GM21528 (cell line): ENCODE results near the gene FOSL2.

Experiments used
- ATAC-seq: cut with Tn5 transposase; IDR thresholded peaks from one replicate; pipeline ENCODE4 v1.9.1; 2021; ENCODE audit warnings: mild to moderate bottlenecking, moderate library complexity; ENCODE audit not compliant: unreplicated experiment, low FRiP score

The FOSL2 gene

DNA sequence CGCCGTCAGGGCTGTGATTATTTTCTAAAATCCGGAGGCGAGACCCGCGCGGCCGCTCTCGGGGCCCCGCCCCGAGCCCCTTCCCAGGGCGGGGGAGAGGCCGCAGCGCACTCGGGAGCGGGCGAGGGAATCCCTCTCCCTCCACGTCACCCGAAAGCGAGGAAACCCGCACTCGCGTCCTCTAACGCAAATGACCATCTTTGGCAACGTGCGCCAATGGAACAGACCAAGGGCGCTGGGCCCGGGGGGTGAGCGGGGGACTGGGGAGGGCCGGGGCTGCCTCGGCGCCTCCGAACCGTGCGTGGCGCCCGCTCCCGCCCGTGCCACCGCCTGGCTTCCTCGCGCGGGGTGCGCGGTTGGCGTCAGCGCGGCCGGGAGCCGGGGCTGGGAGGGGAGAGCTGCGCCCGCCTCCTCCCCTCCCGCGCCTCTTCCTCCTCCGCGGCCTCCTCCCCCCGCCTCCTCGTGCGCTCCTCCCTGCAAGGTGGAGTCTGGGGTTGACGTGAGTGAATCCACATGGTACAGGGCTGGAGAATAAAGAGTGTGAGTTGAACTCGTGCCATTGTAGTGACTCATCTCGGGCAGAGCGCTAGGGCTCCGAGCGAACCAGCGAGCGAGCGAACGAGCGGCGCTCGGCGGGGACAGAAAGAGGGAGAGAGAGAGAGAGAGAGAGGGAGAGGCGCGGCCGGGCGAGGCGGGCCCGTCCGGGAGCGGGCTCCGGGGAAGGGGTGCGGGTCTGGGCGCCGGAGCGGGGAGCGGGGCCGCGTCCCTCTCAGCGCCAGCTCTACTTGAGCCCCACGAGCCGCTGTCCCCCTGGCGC is at the start of gene FOSL2:
FOSL2 (plus strand) TSS at position 562 of the 817 bp plus-strand sequence. CDS start 863 bp downstream, outside the sequence.
- ATAC-seq = peak; percentile 69

DNA sequence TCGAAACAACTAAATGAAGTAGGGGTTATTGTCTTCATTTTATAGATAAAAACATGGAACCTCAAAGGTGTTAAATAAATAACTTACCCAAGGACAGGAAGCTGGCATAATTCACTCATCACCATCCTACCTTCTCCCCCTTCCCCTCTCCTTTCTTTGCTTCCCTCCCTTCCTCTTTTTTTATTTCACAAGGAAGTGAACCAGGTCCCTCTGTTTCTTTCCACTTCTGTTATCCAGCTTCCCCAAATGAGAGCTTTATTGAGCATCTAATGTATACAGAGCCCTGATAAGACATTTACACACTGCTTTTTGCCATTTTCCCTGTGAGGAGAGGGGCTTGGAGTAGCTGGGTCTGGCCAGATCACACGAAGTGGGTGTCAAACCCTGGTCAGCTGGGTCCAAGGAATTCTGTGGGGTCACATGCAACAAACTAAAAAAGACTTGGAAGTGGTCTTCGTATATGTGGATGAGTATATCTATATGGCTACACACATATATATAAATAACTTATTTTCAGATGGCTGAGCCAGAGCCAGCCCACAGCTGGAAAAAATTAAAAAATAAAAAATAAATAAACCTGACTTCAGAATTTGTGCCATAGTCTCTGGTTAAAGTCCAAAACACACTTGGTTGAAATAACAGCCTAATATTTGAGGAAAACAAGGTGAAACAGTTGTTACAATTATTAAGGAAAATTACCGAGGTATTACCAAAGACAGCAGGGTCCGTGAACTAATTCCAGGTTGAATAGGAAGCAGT is 49.3 kb upstream of the FOSL2 start:
- no peak for ATAC-seq

DNA sequence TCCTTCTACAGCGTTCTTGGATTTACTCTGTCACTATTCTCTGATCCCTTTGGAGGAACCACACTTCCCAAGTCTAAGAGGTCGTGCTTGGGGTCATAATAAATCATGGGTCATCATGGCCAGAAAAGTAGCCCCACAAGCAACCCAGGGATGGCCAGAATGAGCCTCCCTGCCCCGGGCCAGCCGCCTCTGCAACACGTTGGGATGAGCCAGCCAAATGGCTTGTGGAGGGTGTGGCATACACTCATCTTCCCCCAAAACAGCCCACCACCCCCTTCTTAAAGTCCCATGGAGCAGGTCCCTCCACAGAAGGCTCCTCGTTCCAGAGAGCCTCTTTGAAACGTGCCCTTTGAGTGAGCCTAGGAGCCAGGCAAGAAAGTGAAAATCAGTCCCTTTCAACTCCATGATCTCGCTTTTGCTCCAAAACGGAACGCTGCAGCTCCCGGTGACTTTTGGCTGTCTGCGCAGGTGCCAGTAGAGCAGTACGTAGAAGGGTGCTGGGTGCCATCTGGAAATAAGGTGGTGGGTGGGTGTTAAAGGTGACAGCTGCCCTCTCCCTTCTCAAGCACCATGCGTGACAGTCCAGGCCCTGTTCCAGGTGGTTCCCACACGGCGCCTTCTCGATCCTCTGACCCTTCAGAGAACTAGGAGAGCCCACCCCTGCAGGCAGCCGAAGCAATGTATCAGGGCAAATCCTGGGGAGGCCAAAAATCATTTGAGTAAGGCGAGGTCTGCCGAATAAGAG is 48.5 kb upstream of the FOSL2 start:
- no peak for ATAC-seq

- no peak for ATAC-seq
These were observed 47.8 kb upstream of the FOSL2 start for GRCh38 chr2:28344756-28345373.

GRCh38 chr2:28345619-28346018 is 47.0 kb upstream of the FOSL2 start:
- ATAC-seq = no peak

GRCh38 chr2:28346587-28346986 is 46.1 kb upstream of the FOSL2 start:
- ATAC-seq = no peak

GRCh38 chr2:28347193-28347592 is 45.5 kb upstream of the FOSL2 start:
- ATAC-seq = no peak

GRCh38 chr2:28347596-28347995 is 45.1 kb upstream of the FOSL2 start:
- ATAC-seq = no peak

DNA sequence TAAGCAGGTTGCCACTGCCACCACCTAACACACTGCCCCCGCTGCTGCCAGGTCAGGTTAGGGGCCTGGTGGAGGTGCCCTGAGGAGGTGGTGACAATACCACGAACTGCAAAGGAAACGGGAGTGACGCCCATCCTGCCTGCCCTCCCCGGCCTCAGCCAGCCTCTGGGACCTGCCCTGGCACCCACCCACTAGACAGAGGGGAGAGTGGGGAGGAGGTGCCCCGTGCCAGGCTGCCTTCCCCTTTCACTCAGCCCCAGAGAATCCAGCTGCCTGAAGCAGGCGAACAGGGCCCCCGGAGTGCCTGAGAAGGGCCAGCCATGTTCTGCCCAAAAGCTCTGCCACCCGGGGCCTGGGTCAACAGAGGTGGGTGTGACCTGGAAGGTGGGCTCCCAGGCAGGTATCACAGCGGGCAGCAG is 44.5 kb upstream of the FOSL2 start:
- ATAC-seq = no peak

GRCh38 chr2:28348921-28349320 is 43.7 kb upstream of the FOSL2 start:
- no peak for ATAC-seq

DNA sequence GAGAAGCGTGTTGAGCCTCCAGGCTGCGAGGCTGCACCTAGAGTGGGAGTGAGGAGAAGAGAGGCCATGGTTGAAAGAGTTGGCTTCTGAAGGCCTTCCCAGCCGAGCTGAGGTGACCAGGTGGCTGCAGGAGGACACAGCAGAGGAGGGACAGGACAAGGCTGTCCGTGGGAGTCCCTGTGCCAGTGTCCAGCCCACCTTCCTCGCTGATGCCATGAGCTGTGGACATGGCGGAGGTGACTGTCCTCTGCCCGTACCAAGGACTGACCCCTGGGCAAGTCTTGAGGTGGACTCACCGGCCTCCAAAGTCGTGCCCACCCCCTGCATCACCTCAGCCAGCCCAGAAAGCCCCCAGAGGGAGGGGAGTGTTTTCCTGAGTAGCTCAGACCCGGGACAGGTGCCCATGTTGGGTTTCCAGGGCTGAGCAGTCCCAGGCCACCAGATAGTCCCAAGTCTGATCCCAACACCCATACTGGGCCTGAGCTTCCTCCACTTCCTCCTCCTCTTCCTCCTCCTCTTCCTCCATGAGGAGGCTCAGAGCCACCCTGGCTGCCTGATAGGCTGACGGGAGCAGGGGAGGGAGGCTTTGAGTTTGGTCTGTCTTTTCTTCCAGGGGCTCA is 43.0 kb upstream of the FOSL2 start:
- ATAC-seq = no peak

- no peak for ATAC-seq
These were observed 42.5 kb upstream of the FOSL2 start for GRCh38 chr2:28350196-28350595.

GRCh38 chr2:28350791-28351285 is 41.8 kb upstream of the FOSL2 start:
- no peak for ATAC-seq

DNA sequence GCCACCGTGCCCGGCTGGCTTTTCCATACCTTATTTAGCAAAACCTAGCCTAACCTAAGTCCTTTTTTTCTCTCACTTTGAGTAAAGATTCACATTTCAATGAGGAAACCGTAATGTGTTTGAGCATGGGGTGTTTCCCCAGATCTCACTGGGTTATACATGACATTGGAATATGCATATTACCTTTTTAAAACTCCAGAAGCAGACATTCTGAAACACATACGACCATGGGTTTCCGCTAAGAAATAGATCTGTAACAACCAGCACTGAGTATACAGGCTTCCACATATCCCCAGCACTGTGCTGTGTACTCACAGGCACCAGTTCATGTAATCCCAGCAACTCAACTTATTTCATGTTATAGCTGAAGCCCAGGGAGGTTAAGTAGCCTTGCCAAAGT is 41.0 kb upstream of the FOSL2 start:
- no peak for ATAC-seq

- ATAC-seq = no peak
These were observed 40.6 kb upstream of the FOSL2 start for GRCh38 chr2:28352104-28352503.

DNA sequence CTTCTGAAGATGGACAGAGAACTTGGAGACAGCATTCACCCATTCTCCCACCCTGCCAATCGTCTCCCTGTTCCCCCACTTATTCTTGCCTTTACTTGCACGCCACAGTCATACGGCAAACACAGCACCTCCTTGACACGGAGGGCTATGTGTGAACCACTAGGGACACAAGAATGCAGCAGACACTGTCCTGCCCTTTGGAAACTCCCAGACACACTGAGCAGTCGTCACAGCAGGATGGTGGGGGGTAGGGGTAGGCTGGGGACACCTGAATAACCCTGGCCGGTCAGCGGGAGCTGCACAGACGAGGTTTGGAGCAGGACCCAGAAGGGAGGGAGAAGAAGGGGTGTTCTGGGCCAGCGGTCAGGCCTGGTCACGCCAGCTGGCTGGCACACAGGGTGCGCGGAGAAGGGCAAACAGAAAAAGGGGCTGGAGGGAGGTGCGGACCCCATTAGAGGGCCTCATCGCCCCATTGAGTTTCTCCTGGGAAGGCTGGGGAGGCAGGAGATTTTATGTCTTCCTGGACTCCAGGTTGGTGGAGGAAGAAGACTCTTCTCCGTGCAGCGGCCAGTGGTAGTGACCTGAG is 40.0 kb upstream of the FOSL2 start:
- no peak for ATAC-seq

- no peak for ATAC-seq
These were observed 37.6 kb upstream of the FOSL2 start for GRCh38 chr2:28354920-28355520.

- no peak for ATAC-seq
These were observed 37.0 kb upstream of the FOSL2 start for GRCh38 chr2:28355521-28356094.
